ENCODE results near the gene UNC80.

UNC80 gene

DNA sequence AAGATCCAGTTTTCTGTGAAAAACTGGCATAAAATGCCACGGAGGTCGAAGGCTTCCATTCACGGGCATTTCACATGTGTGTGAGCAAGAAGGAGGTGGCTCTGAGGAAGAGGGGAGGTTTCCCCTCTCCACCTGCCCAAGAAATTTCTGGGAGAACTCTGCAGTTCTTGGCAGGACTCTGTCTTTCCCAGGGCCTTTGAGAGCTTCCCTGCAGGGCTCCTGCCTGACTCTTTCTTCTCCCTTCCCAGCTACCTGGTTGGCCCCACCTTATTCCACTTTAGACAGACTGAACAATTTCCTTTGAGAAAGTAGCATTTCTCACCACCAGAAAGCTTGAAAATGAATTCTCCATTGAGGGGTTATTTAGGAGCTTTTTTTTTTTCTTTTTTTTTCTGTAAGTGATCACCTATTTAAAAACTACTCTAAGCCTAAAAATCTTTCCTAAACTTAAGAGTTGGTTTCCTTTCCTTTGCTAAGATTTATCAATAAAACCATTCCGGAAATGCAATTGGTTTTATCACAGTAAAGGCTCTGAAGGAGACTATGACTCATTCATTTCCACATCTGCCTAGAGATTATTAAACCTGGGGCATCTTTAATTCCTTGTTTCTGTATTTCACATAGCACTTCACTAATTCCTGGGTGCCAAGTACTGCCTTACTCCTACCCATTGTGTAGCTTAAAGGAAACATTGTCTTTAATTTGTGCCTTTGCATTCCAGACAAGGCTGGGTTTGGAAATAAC lies 59.3 kb downstream of the UNC80 start:
- H3K9me3 ChIP-seq (replicated peaks; ENCODE audit: insufficient read depth, low read length): no peaks in the 10 kb centered on the region
- H2AFZ ChIP-seq (ENCODE audit: low read length): no peak overlapping the region
- H3K27ac ChIP-seq (ENCODE audit: low read length): no peak overlapping the region
- H3K4me2 ChIP-seq (ENCODE audit: low read depth, low read length): no peak overlapping the region
- no peaks in the 10 kb centered on the region for H3K27me3 ChIP-seq (replicated peaks; ENCODE audit: insufficient read depth, low read length)
- no peak overlapping the region for H3K9ac ChIP-seq (ENCODE audit: low read length)
- H4K20me1 ChIP-seq (ENCODE audit: insufficient read depth, low read length): no peaks in the 10 kb centered on the region
- no peaks in the 10 kb centered on the region for H3K4me1 ChIP-seq (ENCODE audit: low read length)
- no peaks in the 10 kb centered on the region for H3K9me2 ChIP-seq (replicated peaks; ENCODE audit: insufficient read depth, low read length)
- H3K36me3 ChIP-seq (replicated peaks; ENCODE audit: insufficient read depth, low read length): no peaks in the 10 kb centered on the region
- DNase-seq: no peak
- H3F3A ChIP-seq (ENCODE audit: insufficient read depth, low read length): no peaks in the 10 kb centered on the region
- H3K4me3 ChIP-seq (ENCODE audit: low read length): no peak overlapping the region
- TF ChIP-seq EZH2phosphoT487 (IDR thresholded peaks at IDR 0.05; ENCODE audit: low read length) (no peak), EZH2 (optimal IDR thresholded peaks at IDR 0.05; ENCODE audit: low read depth, low read length) (no peak)
- TF ChIP-seq, protein P1, sequence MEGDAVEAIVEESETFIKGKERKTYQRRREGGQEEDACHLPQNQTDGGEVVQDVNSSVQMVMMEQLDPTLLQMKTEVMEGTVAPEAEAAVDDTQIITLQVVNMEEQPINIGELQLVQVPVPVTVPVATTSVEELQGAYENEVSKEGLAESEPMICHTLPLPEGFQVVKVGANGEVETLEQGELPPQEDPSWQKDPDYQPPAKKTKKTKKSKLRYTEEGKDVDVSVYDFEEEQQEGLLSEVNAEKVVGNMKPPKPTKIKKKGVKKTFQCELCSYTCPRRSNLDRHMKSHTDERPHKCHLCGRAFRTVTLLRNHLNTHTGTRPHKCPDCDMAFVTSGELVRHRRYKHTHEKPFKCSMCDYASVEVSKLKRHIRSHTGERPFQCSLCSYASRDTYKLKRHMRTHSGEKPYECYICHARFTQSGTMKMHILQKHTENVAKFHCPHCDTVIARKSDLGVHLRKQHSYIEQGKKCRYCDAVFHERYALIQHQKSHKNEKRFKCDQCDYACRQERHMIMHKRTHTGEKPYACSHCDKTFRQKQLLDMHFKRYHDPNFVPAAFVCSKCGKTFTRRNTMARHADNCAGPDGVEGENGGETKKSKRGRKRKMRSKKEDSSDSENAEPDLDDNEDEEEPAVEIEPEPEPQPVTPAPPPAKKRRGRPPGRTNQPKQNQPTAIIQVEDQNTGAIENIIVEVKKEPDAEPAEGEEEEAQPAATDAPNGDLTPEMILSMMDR (IDR thresholded peaks at IDR 0.05; ENCODE audit: low read length): no peak
- H3K79me2 ChIP-seq (ENCODE audit: low read length): no peaks in the 10 kb centered on the region

DNA sequence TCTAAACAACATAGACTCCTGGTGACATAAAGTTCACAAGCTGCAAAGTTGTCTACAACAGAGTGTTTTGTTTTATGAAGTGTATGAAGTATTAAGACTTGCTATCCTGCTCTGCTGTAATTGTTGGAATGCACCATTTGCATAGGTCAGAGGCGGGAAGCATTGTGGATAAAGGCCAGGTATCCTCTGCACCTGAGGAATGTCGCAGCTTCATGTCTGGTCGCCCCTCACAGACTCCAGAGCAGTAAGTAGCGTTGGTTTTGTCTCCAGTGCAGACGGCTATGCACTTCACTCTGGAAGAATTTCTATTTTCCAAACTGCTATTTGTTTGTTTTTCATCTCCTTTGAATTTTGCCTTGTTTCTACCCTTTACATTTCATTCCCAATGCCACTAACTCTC lies 63.1 kb downstream of the UNC80 start:
- Histone ChIP-seq H3F3A (ENCODE audit: insufficient read depth, low read length) (no peaks in the 10 kb centered on the region), H3K9ac (ENCODE audit: low read length) (no peak overlapping the region), H3K27me3 (replicated peaks; ENCODE audit: insufficient read depth, low read length) (no peaks in the 10 kb centered on the region), H3K4me2 (ENCODE audit: low read depth, low read length) (no peak overlapping the region), H3K9me3 (replicated peaks; ENCODE audit: insufficient read depth, low read length) (no peaks in the 10 kb centered on the region), H3K4me3 (ENCODE audit: low read length) (no peak overlapping the region), H2AFZ (ENCODE audit: low read length) (no peak overlapping the region), H3K4me1 (ENCODE audit: low read length) (no peaks in the 10 kb centered on the region), H3K9me2 (replicated peaks; ENCODE audit: insufficient read depth, low read length) (no peaks in the 10 kb centered on the region), H4K20me1 (ENCODE audit: insufficient read depth, low read length) (no peaks in the 10 kb centered on the region), H3K79me2 (ENCODE audit: low read length) (no peaks in the 10 kb centered on the region), H3K36me3 (replicated peaks; ENCODE audit: insufficient read depth, low read length) (no peaks in the 10 kb centered on the region), H3K27ac (ENCODE audit: low read length) (no peak overlapping the region)
- DNase-seq: no peak
- TF ChIP-seq EZH2 (optimal IDR thresholded peaks at IDR 0.05; ENCODE audit: low read depth, low read length) (no peak), EZH2phosphoT487 (IDR thresholded peaks at IDR 0.05; ENCODE audit: low read length) (no peak)
- TF ChIP-seq, protein P1 (IDR thresholded peaks at IDR 0.05; ENCODE audit: low read length): no peak

DNA sequence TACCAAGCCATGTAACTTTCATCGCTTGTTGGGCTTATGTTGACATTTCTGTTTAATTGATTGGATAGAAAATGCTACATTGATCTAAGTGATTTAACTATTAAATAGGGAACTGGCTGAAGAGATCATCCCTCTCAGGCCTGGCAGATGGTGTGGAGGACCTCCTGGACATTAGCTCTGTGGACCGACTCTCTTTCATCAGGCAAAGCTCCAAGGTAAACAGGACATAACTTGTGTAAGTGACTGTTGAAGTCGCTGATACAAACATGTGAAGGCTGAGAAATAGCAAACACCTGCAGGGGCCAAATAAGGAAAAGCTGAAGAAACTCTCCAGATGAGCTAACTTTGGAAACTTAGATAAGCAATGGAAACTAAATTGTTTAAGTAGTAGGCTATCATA lies 68.8 kb downstream of the UNC80 start:
- H3F3A ChIP-seq (ENCODE audit: insufficient read depth, low read length): no peaks in the 10 kb centered on the region
- H3K4me3 ChIP-seq (ENCODE audit: low read length): no peak overlapping the region
- H3K79me2 ChIP-seq (ENCODE audit: low read length): no peaks in the 10 kb centered on the region
- H3K36me3 ChIP-seq (replicated peaks; ENCODE audit: insufficient read depth, low read length): no peaks in the 10 kb centered on the region
- no peak overlapping the region for H3K4me2 ChIP-seq (ENCODE audit: low read depth, low read length)
- H4K20me1 ChIP-seq (ENCODE audit: insufficient read depth, low read length): no peaks in the 10 kb centered on the region
- H3K9ac ChIP-seq (ENCODE audit: low read length): no peak overlapping the region
- no peak for TF ChIP-seq EZH2phosphoT487 (IDR thresholded peaks at IDR 0.05; ENCODE audit: low read length)
- H3K9me2 ChIP-seq (replicated peaks; ENCODE audit: insufficient read depth, low read length): no peaks in the 10 kb centered on the region
- H3K9me3 ChIP-seq (replicated peaks; ENCODE audit: insufficient read depth, low read length): no peaks in the 10 kb centered on the region
- no peaks in the 10 kb centered on the region for H3K27me3 ChIP-seq (replicated peaks; ENCODE audit: insufficient read depth, low read length)
- no peak overlapping the region for H3K27ac ChIP-seq (ENCODE audit: low read length)
- H3K4me1 ChIP-seq (ENCODE audit: low read length): no peaks in the 10 kb centered on the region
- H2AFZ ChIP-seq (ENCODE audit: low read length): no peak overlapping the region
- no peak for DNase-seq

DNA sequence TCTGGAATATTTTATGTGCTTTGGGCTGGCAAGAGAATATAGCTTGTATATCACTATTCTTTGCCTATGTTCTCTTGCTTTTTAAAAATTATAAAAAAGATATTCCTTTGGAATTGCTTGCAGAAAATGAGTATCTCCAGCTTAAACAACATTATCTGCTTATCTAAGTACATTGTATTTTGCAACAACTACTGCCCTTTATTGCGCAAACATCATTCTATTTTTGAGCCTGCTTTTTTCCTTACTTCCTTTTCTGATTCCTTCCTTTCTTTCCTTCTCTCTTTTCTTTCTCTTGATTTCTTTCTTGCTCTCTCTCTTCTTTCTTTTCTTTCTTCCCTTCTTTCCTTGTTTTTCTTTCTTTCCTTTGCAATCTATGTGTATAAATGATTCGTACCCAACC lies 74.0 kb downstream of the UNC80 start:
- Histone ChIP-seq H3K4me3 (ENCODE audit: low read length) (no peak overlapping the region), H3K9ac (ENCODE audit: low read length) (no peak overlapping the region), H3K4me1 (ENCODE audit: low read length) (no peaks in the 10 kb centered on the region), H3K27ac (ENCODE audit: low read length) (no peak overlapping the region), H3K9me3 (replicated peaks; ENCODE audit: insufficient read depth, low read length) (no peaks in the 10 kb centered on the region), H4K20me1 (ENCODE audit: insufficient read depth, low read length) (no peaks in the 10 kb centered on the region), H2AFZ (ENCODE audit: low read length) (no peak overlapping the region), H3K36me3 (replicated peaks; ENCODE audit: insufficient read depth, low read length) (no peaks in the 10 kb centered on the region), H3F3A (ENCODE audit: insufficient read depth, low read length) (no peaks in the 10 kb centered on the region), H3K9me2 (replicated peaks; ENCODE audit: insufficient read depth, low read length) (no peaks in the 10 kb centered on the region), H3K27me3 (replicated peaks; ENCODE audit: insufficient read depth, low read length) (no peaks in the 10 kb centered on the region), H3K79me2 (ENCODE audit: low read length) (no peaks in the 10 kb centered on the region), H3K4me2 (ENCODE audit: low read depth, low read length) (no peak overlapping the region)
- TF ChIP-seq EZH2phosphoT487 (IDR thresholded peaks at IDR 0.05; ENCODE audit: low read length): no peak
- TF ChIP-seq EZH2 (optimal IDR thresholded peaks at IDR 0.05; ENCODE audit: low read depth, low read length): no peak
- TF ChIP-seq, protein P1 (IDR thresholded peaks at IDR 0.05; ENCODE audit: low read length): no peak
- no peak for DNase-seq

Data from MM.1S (cell line).